Stimulated activated naive CD8-positive, alpha-beta T cell treated with anti-CD3 and anti-CD28 coated beads, Interleukin-15, amount 100 ng/mL, for 72 hours (primary cell): ENCODE data around the gene CLDN5.

Source experiments
- ATAC-seq: fragments of 150-1000 bp; cut with Tn5 transposase; 2 replicates; pipeline ENCODE4 v1.10.0; 2021; ENCODE audit warnings: mild to moderate bottlenecking, moderate library complexity
- DNase-seq, 2 donors: peaks; one replicate each; pipeline ENCODE4 v3.0.0; 2021 to 2022
- H3K27ac Mint-ChIP-seq, 2 donors: one replicate each; pipeline ENCODE4 v1.8.0; 2022; ENCODE audit warnings: mild to moderate bottlenecking in 2 of 2, mixed read lengths in 2 of 2, moderate library complexity in 2 of 2
- H3K27me3 Mint-ChIP-seq: one replicate; pipeline ENCODE4 v1.8.0; 2022; ENCODE audit warnings: mixed read lengths
- H3K4me1 Mint-ChIP-seq: one replicate; pipeline ENCODE4 v1.8.0; 2022; ENCODE audit warnings: mild to moderate bottlenecking, mixed read lengths
- H3K4me3 Mint-ChIP-seq, 2 donors: one replicate each; pipeline ENCODE4 v1.8.0; 2022; ENCODE audit warnings: mild to moderate bottlenecking in 2 of 2, mixed read lengths in 2 of 2, moderate library complexity in 1 of 2
- H3K9me3 Mint-ChIP-seq, 2 donors: one replicate each; pipeline ENCODE4 v1.8.0; 2022; ENCODE audit warnings: mixed read lengths in 2 of 2

The CLDN5 gene, protein sequence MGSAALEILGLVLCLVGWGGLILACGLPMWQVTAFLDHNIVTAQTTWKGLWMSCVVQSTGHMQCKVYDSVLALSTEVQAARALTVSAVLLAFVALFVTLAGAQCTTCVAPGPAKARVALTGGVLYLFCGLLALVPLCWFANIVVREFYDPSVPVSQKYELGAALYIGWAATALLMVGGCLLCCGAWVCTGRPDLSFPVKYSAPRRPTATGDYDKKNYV

DNA sequence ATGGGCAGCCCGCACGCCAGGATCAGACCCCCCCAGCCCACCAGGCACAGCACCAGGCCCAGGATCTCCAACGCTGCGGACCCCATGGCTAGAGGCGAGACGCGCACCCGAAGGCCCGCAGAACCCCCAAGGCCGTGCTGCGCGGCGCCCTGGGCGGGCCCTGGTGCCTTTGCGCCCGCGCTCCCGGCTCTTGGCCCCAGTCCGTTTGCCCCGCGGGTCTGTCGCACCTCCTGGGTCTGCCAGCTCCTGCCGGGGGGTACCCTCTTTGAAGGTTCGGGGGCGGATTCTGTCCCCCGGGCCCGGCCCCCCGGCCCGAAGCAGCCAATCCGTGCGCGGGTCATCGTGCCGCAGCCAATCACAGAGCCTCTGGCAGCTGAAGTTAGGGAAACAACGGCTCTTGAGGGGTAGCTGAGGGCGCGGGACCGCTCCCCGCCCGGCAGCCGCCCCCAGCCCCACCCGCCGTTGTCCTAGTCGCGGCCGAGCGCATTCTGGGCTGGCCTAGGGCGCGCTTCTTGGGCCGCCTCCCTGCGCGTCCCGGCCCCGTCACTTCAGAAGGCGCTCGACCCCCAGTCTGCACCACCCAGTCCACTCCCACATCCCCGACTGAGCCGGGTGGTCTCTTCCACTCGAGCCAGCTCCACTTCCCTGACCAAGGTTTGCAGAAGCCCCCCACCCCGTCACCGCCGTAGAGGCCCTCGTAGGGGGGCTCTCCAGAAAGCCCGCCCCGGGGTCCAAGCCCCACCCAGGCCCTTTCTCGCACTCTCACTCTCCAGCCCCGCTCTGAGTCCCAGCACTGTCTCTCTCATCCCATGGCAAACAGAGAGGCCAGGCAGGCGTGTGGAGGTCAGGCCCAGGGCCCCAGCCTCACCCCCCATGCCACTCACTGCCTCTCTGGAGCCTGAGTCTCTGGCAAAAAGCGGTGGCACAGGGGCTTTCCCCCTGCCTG lies at the start of gene CLDN5:
CLDN5 (minus strand) TSS at position 241 of the 946 bp plus-strand sequence; CDS start at position 86, 155 bp downstream.
- Mint-ChIP-seq H3K4me1 (peaks cover 26% of the 10 kb centered on the region), H3K4me3 (peak within 1 kb of the TSS; percentile 61 to 80), H3K9me3 (no peaks in the 10 kb centered on the region), H3K27ac (peak within 1 kb of the TSS in 1 of 2 donors; percentile 30), H3K27me3 (peaks cover 51% of the 10 kb centered on the region)
- peak in 1 of 2 donors; percentile 30 for DNase-seq
- peak; percentile 40 for ATAC-seq

DNA sequence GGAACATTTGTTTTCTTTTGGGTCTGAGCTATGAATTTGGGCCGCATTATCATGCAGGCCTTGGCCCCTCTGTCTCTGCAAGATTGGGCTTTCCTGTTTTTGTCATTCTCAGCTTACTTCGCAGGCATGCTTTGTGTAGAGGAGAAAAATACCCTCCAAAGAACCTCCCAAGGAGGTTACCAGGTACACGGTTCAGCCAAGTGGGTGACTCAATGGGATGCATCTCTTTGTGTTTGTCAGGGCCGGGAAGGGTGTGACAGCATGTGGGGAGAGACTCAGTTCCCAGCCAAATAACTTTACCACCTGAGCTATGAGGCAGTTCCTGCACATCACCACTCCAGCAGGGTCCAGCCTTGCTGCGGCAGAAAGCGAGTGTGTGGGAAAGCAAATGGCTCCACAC lies 47.8 kb upstream of the CLDN5 start:
- no peak overlapping the region for H3K27ac Mint-ChIP-seq
- no peak for DNase-seq
- ATAC-seq = no peak
- H3K4me3 Mint-ChIP-seq = no peak overlapping the region
- no peaks in the 10 kb centered on the region for H3K9me3 Mint-ChIP-seq
- H3K4me1 Mint-ChIP-seq = peaks cover 25% of the 10 kb centered on the region
- H3K27me3 Mint-ChIP-seq = no peaks in the 10 kb centered on the region

DNA sequence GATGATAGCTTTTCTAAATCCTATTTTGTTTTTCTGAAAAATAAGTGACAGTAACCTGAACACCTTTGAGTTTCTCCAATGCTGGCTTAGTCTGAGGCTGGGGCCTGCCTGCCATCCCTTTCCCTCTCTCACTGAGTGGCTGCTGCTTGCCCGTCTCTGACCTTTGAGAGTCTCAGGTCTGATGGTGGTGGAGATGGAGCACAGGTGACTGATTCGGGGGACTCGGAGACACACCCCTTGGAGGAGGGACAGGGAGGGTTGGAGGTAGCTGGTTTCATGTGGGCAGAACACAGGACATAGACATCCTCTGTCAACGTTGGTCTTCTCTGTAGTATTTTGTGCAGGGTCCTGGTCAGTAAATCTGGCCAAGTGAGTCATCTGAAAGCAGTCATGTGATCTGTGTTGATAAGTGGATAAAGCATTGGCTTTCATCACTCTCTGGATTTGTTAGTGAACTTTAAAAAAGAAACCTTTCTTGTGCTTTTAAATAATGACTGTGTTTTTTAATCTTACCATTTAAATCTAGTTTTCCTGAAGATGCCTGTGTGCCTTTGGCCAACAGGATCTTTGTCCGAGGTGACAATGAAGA lies 47.1 kb upstream of the CLDN5 start:
- H3K27me3 Mint-ChIP-seq = no peaks in the 10 kb centered on the region
- no peak overlapping the region for H3K4me3 Mint-ChIP-seq
- no peaks in the 10 kb centered on the region for H3K9me3 Mint-ChIP-seq
- DNase-seq (no peak), ATAC-seq (no peak)
- H3K27ac Mint-ChIP-seq = no peak overlapping the region
- H3K4me1 Mint-ChIP-seq = peaks cover 18% of the 10 kb centered on the region

DNA sequence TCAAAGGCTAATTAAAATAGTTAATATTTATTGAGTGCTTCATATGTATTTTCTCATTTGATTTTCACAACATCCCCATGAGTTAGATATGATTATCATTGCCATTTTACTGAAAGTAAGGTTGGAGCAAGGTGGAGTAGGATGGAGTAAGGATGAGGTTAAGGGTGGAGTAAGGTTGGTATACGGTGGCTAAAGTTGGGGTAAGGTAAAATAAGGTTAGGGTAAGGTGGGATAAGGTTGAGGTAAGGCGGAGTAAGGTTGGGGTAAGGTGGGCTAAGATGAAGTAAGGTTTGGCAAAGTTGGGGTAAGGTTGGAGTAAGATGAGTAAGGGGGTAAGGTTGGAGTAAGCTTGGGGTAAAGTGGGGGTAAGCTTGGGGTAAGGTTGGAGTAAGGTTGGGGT lies 45.8 kb upstream of the CLDN5 start:
- Mint-ChIP-seq H3K4me1 (peaks cover 10% of the 10 kb centered on the region), H3K4me3 (no peak overlapping the region), H3K27ac (no peak overlapping the region), H3K27me3 (no peaks in the 10 kb centered on the region), H3K9me3 (no peaks in the 10 kb centered on the region)
- DNase-seq (no peak), ATAC-seq (no peak)

DNA sequence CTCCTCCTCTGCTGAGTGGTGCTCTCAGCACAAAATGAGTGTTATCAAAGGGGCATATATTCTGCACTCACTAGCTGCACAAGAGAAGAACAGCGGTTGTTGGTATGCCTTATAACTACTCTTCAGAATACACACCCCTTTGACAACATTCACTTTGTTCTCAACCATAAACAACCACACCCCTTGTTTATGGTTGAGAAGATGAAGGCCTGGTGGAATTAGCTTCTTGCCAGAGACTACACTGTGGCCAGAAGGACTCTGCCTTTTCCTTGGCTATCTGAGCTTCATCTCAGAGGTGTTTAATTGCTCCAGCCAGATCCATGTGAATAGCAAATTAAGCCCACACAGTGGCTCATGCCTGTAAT lies 45.0 kb upstream of the CLDN5 start:
- peaks cover 10% of the 10 kb centered on the region for H3K4me1 Mint-ChIP-seq
- no peaks in the 10 kb centered on the region for H3K27me3 Mint-ChIP-seq
- H3K4me3 Mint-ChIP-seq = no peak overlapping the region
- no peak overlapping the region for H3K27ac Mint-ChIP-seq
- no peaks in the 10 kb centered on the region for H3K9me3 Mint-ChIP-seq
- no peak for DNase-seq
- no peak for ATAC-seq

DNA sequence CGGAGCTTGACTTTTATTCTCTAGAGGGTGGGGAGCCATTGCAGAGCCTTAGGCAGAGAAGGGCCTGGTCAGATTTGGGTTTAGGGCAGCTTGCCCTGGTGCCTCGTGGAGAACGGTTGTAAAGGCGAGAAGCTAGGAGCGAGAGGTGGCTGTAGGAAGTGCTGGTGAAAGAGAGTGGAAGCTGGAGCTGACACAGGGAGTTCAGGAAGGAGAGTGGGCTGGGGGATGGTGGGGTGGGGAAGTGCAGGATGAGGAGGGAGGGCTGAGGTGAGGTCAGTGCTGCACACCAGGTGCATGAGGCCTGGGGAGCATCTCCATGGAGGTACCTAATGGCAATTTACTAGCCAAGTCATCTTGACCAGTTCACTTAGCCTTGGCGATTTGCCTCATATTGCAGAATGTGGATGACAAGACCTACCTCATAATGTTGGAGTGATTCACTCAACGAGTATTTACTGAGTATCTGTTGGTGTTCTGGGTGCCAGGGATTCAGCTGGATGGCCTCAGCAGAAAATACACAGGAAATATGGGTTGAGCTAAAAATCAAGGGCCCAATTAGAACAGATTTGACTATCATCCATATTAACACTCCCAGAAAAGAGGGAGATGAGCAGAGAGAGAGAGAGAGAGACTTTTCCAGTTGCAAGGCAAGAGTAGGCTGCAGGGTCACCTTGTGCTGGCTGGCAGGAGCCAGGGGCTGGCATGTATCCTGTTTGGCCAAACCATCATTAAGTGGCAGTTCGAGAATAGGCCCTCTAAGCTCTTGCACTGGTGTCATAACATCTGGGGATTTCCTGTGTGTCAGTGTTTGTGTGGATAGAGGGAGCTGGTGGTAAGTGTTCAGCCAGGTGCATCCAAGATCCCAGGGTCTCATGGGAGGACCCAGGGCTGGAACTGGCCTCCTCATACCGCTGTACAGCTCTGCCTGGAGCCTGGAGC lies 44.4 kb upstream of the CLDN5 start:
- H3K4me1 Mint-ChIP-seq = peaks cover 10% of the 10 kb centered on the region
- no peak overlapping the region for H3K4me3 Mint-ChIP-seq
- peak overlapping the region in 1 of 2 donors; percentile 62 for H3K27ac Mint-ChIP-seq
- H3K27me3 Mint-ChIP-seq = no peaks in the 10 kb centered on the region
- H3K9me3 Mint-ChIP-seq = no peaks in the 10 kb centered on the region
- ATAC-seq (no peak), DNase-seq (no peak)

DNA sequence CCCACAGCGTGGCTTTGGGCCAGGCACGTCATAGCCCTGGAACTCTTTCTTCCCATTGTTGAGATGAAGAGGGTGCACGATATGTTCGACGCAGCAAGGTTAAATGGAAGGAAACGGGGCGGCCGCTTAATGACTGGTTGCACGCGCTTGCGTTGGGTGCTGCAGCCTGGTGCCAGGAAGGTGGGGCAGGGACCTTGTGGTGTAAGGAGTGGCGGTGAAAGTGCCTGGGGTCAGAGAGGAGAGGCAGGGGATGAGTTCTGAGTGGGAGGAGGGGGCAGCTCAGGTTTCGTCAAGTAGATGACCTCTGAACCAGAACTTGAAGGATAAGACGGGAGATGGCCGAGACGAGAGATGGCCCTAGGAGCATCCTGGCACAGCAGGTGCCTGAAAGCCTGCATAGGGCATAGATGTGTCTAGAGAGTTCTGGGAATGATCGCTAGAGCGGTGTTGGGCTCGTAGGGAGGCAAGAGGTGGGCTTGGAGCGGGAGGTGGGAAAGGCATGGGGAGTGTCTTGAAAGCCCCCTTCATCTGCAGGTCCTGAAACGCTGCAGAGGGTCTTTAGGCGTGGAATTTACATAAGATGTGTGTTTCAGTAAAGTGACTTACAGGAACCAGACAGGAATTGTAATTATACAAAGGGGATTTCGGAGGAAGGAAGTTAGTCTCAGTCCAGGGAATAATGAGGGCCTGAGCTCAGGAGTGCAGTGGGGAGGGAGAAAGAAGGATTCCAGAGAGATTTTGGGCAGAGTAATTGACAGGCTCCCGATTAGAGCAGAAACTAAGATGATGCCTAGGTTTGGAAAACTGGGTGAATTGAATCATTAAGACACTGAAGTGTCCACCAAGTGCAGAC lies 43.2 kb upstream of the CLDN5 start:
- H3K9me3 Mint-ChIP-seq = no peaks in the 10 kb centered on the region
- ATAC-seq = no peak
- DNase-seq = no peak
- peak overlapping the region in 1 of 2 donors; percentile 12 for H3K27ac Mint-ChIP-seq
- H3K4me1 Mint-ChIP-seq = peaks cover 10% of the 10 kb centered on the region
- H3K4me3 Mint-ChIP-seq = no peak overlapping the region
- H3K27me3 Mint-ChIP-seq = no peaks in the 10 kb centered on the region

DNA sequence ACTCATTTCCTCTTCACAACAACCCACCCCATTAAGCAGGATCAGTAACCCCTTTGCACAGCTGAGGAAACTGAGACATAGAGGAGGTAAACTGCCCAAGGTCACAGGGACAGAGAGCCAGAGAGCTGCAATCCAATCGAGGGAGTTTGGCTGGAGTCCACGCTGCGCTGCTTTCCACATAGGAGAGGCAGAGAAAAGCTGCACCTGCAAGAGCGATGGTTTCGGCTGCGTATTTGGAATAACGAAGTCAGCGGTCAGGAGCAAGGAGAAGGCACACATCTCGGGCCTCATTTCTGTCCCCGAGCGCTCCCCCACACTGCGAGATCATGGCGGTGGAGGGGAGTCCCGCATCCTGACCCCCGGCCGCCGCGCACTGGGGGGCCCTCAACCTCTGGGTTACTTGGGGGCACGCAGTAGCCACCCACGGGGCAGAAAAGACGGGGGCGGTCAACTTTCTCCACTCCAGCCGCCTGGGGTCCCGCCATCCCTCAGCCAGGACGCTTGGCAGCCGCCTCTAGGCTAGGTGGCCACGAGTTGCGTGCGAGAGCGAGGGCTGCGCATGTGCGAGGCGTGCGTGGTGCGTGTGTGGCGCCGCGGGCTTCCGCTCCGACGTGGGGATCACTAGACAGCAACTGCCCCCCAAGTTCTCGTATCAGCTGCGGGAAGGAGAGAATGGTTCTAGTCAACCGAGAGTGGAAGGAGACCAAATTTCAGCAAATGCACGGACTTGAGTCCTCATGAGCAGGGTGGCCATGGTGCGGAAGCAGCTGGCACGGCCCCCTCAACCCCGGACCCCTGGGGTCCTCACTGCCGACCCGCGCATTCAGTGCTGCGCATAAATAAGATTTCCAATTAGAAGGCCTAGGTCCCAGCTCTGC lies 42.3 kb upstream of the CLDN5 start:
- DNase-seq = no peak
- Mint-ChIP-seq H3K9me3 (no peaks in the 10 kb centered on the region), H3K27ac (peak overlapping the region in 1 of 2 donors; percentile 13), H3K4me1 (peaks cover 10% of the 10 kb centered on the region), H3K27me3 (no peaks in the 10 kb centered on the region), H3K4me3 (no peak overlapping the region)
- no peak for ATAC-seq

DNA sequence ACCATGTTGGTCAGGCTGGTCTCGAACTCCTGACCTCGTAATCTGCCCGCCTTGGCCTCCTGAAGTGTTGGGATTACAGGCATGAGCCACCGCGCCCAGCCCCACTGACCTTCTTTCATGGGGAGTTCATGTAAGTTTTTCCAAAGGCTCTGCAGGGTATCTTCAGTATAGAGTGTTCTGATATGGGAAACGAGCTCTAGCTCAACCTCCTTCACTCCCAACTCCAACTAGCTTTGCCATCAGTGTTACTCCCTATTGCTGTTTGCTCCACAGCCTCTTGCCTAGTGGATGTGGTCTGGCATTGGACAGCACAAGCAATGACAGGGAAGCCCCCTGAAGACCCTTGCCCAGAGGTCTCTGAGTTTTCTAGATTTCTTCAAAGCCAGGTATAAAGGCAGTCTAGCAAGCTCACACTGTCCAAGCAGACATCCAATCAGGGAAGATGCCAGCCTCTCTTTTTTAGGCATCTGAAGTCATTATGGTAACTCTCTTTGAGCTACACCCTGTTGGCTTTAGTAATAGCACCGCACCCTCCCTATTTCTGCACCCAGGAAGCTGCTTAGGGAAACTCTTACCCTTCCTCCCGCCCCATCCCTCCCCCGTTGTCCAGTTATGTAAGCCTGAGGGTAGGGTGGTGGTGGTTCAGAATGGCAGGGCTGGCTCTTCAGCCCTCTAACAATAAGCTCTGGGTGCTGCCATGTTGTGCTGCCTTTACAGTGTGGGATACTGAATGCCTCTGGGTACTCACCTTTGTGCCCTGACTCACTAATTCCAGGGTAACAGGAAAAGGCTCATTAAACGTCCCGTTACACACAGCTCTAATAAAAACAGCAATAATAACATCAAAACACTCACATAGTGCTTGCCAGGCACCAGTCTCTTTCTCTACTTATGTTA lies 41.4 kb upstream of the CLDN5 start:
- no peak for DNase-seq
- peaks cover 5% of the 10 kb centered on the region for H3K4me1 Mint-ChIP-seq
- ATAC-seq = no peak
- H3K9me3 Mint-ChIP-seq = no peaks in the 10 kb centered on the region
- peak overlapping the region in 1 of 2 donors; percentile 13 for H3K27ac Mint-ChIP-seq
- H3K27me3 Mint-ChIP-seq = no peaks in the 10 kb centered on the region
- H3K4me3 Mint-ChIP-seq = no peak overlapping the region

DNA sequence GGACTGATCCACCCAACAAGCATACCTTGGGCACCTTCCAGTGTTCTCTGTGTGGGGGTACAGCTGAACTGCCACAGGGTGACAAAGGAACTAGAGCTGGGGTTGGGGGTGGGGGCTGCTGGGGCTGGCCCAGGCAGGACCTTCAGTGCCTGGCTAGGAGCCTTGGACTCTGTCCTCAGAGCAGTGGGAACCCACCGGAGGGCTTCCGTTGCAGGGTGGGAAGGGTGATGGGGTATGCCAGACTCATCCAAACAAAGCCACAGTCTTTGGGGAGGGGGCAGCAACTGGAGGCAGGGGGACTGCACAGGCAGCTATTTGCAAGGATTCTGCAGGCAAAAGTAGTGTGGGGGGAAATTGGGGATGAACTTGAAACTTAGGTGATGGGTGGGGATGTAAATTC lies 35.7 kb upstream of the CLDN5 start:
- H3K9me3 Mint-ChIP-seq = no peaks in the 10 kb centered on the region
- no peak for ATAC-seq
- H3K4me3 Mint-ChIP-seq = no peak overlapping the region
- no peak overlapping the region for H3K27ac Mint-ChIP-seq
- H3K27me3 Mint-ChIP-seq = no peaks in the 10 kb centered on the region
- no peak for DNase-seq
- H3K4me1 Mint-ChIP-seq = no peaks in the 10 kb centered on the region

DNA sequence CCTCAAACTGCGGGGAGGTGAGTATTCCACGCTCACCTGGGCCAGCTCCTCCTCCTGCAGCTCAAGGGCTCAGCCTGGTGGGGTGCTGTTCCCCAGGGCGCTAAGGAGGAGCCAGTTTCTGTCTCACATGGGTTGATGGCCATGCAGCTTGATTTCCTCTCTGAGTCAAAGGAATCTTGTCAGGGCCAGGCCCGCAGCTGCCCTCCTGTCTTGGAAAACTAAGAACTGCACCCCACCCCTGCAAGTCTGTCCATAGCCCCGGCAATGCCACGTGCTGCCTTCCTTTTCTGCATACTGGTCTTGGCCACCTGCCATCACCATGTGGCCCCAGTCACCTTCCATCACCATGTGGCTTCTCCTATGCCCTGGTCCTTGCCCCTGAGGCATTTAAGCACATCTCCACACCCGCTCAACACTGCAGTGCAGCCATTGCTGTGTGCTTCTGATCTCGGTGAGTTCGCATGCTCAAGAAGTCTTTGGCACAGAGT lies 35.2 kb upstream of the CLDN5 start:
- peak overlapping the region in 1 of 2 donors; percentile 77 for H3K27ac Mint-ChIP-seq
- H3K4me1 Mint-ChIP-seq = no peaks in the 10 kb centered on the region
- DNase-seq (no peak), ATAC-seq (no peak)
- no peak overlapping the region for H3K4me3 Mint-ChIP-seq
- no peaks in the 10 kb centered on the region for H3K9me3 Mint-ChIP-seq
- H3K27me3 Mint-ChIP-seq = no peaks in the 10 kb centered on the region

DNA sequence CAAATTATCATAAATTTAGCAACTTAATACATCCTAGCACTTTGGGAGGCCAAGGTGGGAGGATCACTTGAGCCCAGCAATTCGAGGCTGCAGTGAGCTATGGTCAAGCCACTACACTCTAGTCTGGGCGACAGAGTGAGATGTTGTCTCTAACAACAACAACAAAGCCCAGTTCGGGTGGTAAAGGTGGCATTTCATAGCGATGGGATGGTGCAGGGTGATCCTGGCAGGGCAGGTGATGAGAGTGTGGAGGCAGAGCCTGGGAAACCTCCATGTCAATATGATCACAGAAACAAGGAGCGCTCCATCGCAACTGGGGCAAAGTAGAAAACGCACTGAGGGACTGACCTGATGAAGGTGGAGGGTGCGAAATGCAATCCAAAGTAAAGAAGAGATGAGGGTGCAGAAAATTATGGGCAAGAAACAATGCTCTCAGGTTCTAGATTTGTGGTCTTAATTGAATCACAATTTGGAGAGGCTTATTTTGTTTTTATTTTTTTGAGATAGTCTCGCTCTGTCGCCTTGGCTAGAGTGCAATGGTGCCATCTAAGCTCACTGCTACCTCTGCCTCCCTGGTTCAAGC lies 32.8 kb upstream of the CLDN5 start:
- Mint-ChIP-seq H3K4me3 (no peak overlapping the region), H3K27me3 (no peaks in the 10 kb centered on the region), H3K27ac (no peak overlapping the region), H3K4me1 (no peaks in the 10 kb centered on the region), H3K9me3 (no peaks in the 10 kb centered on the region)
- DNase-seq (no peak), ATAC-seq (no peak)
